GM19324 (cell line): ENCODE results near the gene TNS4.

ENCODE experiments used
- ATAC-seq: cut with Tn5 transposase; IDR thresholded peaks from one replicate; pipeline ENCODE4 v1.9.1; 2021; ENCODE audit warnings: mild to moderate bottlenecking, moderate library complexity; ENCODE audit not compliant: unreplicated experiment, low FRiP score

The TNS4 gene

DNA sequence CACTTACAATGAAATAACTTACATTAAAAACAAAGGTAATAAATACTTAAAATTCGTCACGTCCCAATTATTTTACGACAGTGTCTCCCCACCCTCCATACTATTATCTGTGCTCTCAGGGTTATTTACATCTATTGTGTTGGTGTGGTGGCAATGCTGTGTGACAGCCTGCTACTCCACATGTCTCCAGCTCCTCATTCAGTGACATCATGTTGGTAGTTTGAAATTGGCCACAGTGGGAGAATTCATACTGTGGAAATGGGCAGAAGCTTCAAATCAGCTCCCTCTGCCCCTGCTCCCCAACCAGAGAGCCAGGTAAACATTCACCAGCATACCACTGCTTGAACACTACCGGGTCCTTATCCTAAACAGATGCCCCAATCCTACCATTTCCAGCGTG, 6.3 kb downstream of the TNS4 start:
- ATAC-seq = no peak

DNA sequence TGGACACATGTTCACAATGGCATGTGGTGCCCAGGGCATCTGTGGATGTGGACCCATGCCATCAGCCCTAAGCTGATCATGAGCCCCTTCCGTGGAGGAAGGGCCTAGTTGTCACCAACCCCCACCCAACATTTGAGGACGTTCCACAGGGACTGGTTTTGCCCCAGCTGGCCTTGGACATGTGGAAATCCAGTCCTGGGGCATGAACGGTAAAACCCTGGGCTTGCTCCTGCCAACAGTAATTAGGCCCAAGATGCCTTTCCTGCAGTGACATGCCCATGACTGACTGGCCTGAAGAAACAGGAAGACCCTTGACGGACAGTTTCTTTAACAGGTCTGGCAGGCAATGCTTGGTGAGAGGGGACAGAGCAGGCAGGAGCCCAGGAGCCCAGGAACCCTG, 7.7 kb downstream of the TNS4 start:
- ATAC-seq = no peak

DNA sequence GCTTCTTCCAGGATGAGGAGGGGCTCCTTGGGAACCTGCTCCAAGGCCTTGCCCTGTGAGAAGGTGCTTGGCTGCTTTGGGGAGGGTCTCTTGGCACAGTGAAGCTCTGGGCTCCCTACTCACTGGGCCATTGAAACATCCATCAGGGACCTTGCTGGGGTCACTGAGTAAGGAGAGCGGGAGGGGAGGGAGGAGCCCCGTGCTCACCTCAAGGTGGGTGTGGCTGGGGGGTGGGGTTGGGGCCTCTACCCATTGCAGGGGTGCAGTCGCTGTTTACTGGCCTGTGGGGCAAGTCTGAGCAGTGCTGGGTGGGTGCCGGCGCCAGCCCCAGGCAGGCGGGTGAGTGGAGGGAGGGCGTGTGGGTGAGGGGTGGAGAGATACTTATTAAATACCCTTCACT, 9.9 kb downstream of the TNS4 start:
- no peak for ATAC-seq

DNA sequence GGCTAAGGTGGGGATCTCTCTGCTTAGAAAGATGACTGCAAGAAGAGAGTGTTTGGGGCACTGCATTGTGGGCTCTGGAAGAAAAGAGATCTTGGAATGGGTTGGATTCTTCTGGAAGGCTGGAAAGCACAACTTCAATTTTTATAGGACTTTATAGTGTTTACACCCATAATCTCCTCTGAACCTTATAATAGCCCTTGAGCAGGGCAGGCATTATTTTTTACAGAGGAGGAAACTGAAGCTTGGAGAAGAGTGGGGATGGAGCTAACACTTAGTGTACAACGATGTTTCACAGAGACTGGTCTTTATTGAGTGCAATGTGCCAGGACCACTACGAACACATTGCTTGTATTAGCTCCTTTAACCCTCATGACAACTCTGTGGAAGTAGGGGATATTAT, 10.4 kb downstream of the TNS4 start:
- no peak for ATAC-seq

DNA sequence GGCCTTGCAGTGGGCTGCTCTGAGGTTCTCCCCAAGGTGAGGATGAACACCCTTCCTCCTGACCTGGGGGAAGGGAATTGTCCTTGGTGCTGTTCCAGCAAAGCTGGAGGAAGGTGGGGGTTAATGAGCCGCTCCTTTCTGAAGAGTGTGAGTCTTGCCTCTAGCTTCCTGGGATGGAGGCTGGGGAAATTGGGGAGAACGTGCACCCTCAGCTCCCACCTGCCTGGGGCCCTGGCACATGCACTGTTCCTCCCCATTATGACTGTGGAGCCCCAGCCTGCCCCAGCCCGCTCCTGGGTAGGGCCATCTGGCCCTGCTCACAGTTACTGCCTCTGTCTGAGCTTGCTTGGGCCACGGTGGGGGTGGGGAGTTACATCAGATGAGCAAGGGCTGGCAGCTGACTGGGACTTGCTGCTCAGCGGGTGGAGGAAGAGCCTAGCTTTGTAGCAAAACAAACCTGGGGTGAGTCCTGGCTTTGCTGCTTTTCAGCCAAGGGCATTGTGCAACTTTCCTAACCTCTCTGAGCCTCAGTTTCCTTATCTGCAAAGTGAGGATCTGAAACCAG, 11.1 kb downstream of the TNS4 start:
- no peak for ATAC-seq

DNA sequence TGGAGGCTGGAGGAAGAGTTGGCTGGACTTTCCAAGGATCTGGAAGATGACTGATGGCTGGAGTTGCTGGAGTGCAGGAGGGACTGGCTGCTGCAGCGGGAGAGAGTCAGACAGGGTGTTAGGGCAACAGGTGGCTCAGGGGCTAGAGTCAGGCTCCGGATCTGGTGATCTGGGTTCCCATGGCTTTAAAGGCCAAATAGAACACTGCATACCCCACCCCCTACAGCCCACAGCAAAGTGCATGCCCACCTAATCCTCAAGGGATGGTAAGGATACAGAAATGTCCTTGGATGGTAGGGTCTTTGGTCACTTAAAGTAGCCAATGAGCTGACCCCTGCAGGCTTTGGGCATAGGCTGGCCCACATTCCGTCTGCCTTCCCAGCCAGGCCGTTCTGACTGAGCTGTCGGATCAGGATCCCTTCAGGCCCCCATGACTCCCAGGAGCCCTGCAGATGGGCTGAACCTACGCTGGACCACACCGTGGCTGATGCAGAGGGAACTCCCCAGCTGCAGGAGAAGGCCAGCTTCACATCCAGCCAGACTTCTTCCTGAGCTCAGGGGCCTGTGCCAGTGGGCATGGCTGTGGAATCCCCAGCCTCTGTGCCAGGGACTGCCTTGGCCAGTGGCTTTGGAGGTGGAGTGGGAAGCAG, 13.9 kb downstream of the TNS4 start:
- no peak for ATAC-seq

DNA sequence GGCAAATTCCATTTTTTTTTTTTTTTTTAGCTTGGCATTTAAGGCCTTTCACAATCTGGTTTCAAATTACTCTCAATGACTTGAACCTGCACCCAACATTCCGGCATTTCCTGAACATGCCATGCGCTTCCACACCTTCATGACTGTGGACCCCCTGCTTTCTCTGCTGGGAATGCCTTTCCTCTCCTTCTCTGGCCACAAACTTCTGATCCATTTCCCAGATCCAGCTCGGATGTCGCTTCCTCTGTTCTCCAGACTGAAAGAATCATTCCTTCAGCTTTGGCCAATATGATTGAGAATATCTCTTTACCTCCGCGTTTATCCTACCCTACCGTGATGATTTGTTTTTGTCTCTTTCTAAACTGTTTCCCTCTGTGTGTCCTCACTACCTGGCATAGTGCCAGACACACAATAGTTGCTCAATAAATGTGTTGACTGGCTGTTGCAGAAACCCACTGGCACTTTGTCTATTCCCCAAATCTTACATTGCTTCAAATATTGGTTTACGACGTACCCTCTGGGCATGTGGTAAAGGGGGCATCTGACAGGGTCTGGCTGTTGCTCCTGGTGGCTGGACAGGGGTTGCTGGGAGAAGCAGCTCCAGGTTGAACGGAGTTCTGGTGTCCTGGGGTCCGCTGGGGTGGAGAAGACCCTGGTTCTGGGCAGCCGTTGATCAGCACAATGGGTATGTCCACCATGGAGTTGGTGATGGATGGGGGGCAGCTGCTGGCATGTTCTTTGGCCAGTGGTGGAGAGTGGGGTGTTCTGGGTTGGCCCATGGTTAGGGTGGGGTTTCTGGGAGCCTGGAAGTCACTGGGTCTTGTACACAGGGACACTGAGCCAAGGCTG, 14.7 kb downstream of the TNS4 start:
- no peak for ATAC-seq

DNA sequence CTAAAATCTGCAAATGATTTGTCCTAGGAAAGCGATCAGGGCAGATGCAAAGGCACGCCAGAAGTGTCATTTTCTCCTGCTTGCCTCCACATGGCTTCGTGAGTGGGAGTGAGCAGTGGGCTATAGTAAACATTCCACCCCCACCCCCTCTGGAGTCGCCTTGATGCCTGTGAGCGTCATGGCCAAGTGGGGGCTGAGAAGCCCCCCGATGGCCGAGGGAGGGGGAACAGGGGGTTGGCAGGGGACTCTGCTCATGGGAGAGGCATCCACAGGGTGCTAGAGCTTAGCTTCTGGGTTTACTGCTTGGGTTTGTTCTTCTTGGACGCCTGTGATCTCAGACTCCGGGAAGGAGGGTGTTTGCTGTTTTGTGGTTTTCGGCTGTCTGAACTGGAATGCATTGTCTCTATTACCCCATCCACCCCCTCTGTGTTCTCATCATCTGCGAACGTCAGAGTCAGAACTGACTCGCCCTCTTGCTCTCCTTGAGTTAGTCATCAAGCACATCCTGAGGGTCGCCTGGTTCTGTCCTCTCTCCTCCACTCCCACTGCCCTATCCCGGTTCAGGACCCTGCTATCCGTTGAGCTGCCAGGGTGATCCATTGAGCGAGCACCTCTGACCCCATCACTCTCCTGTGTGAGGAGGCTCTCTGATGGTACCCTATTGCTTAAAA, 15.4 kb downstream of the TNS4 start:
- ATAC-seq = no peak

DNA sequence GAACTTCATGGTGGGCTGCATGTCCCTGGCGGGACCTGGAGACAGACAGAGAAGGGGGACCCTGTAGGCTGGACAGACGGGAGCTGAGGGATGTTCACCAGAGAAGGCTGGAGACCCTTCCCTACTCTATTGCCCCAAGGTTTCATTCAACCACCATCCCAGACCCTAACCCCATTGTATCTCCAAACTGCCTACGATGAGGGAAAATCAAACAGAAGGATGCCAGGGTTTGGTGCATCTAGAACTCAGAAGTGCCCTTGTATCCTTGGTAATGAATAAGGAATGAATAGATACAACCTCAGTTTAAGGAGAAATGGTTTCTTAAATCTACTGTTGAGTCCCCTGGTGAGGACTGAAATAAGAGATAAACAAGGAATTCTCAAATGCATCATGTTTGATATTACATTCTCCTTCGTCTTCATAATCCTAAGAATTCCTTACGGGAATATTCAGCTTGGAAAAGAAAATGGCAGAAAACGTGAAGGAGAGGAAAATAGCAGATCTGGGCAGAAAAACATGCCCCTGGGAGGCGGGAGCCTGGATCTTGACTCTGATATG, 16.4 kb downstream of the TNS4 start:
- no peak for ATAC-seq

DNA sequence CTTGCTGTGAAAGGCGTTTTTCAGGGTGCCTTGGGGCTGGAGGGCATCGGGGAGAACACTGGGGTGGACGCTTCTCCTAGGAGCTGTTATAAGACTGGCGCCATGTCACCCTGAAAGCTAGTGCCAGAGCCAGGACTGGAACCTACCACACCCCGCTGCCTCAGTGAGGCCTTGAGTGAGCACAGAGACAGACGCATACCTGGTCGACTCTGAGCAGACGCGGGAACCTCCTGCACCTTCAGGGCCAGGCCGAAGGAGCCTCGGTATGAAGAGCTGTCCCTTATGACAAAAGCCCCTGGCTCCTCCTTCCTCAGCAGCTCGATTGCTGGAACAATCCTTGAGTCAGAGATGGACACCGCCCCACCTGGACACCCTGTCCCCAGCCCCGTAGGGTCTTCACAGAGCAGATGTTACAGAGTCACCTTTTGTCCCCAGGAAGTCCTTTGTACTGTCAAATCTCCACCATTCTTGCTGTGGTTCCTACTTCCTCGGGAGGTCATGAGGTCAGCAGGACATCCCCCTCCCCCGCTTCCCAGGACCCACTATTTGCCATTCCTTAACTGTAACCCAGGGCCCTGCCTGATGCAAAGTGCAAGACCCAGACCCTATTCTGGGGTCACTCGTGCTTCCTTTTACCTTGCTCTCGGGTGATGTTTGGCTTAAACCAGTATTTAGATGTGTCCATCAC, 17.0 kb downstream of the TNS4 start:
- ATAC-seq = no peak

DNA sequence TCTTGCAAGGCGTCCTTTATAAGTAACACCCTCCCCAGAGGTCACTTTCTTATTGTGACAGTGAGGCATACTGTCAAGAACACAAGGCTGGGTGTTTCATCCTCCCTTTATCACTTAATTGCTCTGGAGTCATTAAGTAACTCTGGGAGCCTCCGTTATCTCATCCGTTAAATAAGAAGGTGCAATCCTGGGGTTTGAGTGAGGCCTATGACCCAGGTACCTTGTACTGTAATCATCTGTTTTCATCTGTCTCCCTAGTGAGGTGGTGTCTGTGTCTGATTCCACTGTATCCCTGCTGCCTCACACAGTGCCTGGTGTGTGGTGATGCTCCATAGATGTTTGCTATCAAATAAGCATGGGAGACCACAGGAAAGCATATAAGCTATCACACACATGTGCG, 17.7 kb downstream of the TNS4 start:
- no peak for ATAC-seq

DNA sequence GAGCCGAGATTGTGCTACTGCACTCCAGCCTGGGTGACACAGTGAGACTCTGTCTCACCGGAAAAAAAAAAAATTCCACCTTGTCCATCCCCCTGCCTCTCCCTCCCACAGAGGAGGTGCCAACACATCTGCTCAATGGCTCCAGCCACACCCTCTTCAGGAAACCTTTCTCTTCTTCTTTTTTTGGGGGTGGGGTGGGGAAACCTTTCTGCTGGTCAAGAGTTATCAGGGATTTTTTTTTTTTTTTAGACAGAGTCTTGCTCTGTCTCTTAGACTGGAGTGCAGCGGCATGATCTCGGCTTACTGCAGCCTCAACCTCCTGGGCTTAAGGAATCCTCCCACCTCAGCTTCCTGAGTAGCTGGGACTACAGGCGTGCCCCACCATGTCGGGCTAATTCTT, 18.7 kb downstream of the TNS4 start:
- ATAC-seq = no peak

DNA sequence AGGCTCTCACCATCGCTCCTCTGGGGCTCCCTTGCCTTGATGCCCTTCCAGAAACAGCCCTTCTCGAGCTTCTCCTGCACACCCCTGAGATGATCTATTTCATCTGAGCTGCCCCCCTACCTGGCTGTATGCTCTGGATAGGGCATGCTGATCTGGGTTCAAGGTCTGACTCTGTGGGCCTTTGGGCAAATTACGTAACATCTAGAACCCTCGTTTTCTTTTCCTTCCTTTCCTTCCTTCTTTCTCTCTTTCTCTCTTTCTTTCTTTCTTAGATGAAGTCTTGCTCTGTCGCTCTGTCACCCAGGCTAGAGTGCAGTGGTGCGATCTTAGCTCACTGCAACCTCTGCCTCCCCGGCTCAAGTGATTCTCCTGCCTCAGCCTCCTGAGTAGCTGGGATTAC, 20.3 kb downstream of the TNS4 start:
- no peak for ATAC-seq

DNA sequence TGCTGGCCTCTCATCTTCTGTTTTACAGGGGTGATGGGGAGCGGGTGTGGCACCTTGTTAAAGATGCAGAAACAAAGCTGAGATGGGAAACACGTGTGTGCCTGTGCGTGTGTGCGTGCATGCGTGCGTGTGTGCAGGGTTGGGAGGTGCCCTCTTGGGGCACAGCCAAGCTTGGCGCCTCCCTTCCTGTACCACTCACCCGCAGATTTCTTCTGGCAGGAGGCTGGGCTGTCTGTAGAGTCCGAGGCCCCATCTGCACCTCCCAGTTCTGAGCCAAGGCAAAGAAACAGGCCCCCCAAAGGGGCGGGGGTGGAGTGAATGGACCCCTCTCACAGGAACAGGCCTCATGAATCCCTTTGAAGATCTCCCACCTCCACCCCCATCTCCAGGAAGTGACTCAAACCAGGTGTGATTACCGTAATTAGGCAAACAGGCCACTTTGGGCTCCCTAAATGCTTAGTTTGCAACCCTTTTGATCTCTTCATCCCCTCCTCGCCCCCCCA, 20.9 kb downstream of the TNS4 start:
- ATAC-seq = no peak

DNA sequence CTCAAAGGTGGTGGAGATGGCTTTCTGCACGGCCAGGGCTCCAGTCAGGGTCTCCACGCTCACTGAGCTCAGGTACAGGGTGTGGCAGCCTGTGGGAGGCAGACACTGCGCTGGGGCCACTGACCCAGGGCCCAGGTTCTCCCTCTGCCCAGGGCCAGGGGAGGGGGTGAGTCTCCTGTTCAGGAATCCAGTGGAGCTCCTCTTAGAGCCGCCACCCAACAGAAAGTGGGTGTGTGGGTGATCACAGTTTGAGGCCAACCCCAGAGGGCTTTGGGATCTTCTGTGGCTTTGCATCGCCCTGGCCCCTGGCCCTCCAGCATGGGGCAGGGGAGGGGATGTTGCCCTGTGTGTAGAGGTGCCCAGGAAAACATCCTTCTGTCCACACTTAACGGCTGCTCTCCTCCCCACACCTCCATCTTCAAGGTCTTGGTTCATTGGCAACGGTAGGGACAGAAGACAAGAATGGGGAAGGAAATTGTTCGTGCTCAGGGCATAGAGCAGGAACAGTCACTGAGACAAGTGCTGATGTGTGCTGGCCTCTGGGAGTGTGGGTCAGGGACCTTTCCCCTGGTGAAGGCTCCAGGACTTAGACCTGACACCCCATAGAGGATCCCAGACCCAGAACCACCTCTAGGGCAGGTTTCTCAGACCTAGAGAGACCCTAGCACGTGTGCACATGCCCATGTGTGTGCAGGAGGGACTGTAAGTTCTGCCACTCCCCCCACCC, 21.5 kb downstream of the TNS4 start:
- no peak for ATAC-seq

DNA sequence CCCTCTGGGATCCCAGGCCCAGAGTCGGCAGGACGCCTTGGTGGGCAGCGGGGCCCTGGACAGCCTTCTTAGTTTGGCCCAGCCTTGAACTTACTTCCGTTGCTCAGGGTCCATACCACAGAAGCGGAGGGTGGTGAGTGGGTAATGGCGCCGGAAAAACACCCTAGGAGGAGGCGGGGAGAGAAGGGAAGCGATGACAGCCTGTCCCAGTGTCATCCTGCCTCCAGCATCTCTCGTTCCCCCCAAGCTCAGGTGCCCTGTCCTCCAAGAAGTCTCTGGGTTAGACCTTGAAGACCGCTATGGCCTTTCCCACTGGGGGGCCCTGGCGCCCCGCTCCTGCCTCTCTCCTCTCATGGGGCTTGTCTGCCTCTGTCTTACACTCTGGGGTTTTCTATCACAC, 22.9 kb downstream of the TNS4 start:
- ATAC-seq = no peak

DNA sequence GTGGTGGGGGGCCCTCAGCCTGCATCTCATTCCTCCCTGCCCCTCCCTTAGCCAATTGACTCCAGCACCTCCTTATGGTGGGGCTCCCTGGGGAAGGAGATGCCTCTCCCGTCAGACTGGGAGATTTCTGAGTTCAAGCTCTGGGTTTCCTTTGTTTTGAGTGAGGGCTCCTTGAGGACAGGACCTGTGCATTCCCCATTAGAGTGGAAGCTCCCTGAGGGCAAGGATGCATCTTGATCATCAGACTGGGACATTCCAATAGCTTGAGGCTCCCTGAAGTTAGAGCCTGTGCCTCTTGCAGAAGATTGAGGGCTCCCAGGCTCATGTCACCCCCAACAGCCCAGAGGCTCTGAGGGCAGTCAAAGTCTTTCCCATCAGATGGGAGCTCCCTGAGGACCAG, 23.6 kb downstream of the TNS4 start:
- no peak for ATAC-seq

DNA sequence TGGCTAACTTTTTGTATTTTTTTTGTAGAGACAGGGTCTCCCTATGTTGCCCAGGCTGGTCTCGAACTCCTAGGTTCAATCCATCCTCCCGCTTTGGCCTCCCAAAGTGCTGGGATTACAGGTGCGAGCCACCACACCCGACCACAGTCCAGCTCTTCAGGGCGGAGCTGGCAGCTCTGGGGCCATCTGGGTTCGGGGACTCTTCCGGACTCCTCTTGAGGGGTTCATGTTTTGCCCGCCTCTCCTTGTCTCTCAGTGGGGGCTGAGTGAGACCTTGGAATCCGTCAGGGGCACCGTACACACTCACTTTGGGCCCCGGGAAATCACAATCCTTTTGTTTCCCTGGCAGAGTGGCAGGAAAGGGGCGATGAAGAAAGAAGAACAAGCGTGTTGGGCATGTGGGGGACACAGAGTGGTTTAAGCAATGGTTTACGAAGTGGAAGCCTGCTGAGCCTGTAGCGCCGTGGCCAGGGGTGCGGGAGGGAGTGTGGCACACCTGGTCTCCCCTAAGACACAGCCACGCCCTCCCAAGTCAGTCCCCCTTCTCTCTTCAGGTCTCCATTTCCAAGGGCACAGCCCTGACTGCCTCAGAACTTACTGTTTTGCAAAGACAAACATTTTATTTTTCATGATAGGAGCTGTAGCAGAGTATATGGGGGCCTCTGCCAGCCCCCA, 26.1 kb downstream of the TNS4 start:
- no peak for ATAC-seq

DNA sequence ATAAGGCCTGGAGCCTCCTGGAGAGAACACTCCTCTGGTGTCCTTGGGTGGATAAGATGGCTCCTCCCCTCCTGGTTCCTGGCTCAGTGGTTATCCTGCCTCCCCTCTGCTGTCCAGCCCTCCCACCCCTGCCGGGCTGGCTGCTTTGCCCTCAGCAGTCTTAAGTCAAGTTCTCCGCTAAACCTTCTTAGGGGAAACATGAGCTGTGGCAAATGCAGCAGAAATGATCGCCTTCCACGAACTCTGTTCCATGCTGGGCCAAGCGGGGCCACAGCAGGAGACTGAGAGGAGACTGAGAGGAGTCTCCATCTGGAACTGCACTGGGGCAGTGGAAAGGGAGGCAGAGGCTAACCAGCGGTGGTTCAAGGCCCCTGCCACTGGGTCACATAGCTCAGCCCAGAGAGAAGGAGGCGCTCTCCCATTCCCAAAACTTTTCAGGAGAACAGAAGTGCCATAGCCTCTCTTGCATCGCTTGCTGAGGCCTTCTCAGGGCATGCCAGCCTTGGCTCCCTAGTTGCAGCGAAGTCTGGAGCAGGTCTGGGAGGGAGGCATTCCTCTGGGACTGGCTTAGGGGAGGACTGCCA, 26.9 kb downstream of the TNS4 start:
- ATAC-seq = no peak
